H1 (cell line): ENCODE measurements around the gene GPSM1. TPM values are rescaled to one million over a fixed set of nuclear protein-coding genes. Genes with fewer than 3 reads are reported as not detected.

Experiments
- FOSL1 ChIP-seq: IDR thresholded peaks from 2 replicates; pipeline ENCODE4 v1.6.1; 2011; ENCODE audit warnings: mild to moderate bottlenecking, low read depth, low read length, moderate library complexity; ENCODE audit not compliant: insufficient read depth
- SIN3A ChIP-seq, 2 experiments: IDR thresholded peaks in 1 of 2; conservative IDR thresholded peaks in 1 of 2; 2 replicates each; pipeline ENCODE4 v1.6.1; 2011 to 2012; ENCODE audit warnings: low read length in 2 of 2, improper control_type of control experiment in 1 of 2, low read depth in 1 of 2, mild to moderate bottlenecking in 1 of 2
- polyA plus RNA-seq, 7 experiments: library from polyadenylated mRNA; depleted of rRNA in 3 of 7; stranded (reverse) in 5 of 7; unstranded in 2 of 7; fragments of >200 nt in 5 of 7; fragments of 200-250 nt in 2 of 7; gene quantifications; 1 replicate in 5 of 7; 2 replicates in 1 of 7; 4 replicates in 1 of 7; pipeline versions ENCODE4 v1.2.1 to v1.2.3, GENCODE V29; 2011 to 2013; ENCODE audit warnings: missing spikeins in 2 of 7, mixed read lengths in 2 of 7
- total RNA-seq: library from RNA; stranded (reverse); fragmentation: NEBNext Ultra II Directional; extraction: Animal tissue kit (Norgen Biotek cat#: 25700); gene quantifications from 2 replicates; pipeline ENCODE4 v1.2.1, GENCODE V29; 2021

The GPSM1 gene
- total and polyA plus RNA-seq, 2 of the 8 experiments (the other 6 are each of a cell fraction or from before 2014, with no cell fraction given) = 12.8 to 18.0 TPM

- TF ChIP-seq SIN3A (conservative IDR thresholded peaks at IDR 0.05 in 1 of 2, IDR thresholded peaks at IDR 0.05 in 1 of 2; ENCODE audit: low read depth in 1 of 2, low read length in 2 of 2) (no peak), FOSL1 (no peak)
Measured at GRCh38 chr9:136358888-136359287, 31.5 kb downstream of the GPSM1 start (continued).
